SJSA1 (cell line): ENCODE results near the gene NR6A1. TPM values are rescaled to one million over a fixed set of nuclear protein-coding genes. Genes with fewer than 3 reads are reported as not detected.

Source experiments
- DNase-seq, 2 experiments: peaks; one replicate each; pipeline ENCODE4 v3.0.0-alpha.2; 2015 to 2020; ENCODE audit warnings: low spot score in 2 of 2, low read depth in 1 of 2
- H3K27ac ChIP-seq: fragments of 250-450 bp; sonication (Bioruptor Pico); 2 replicates; pipeline ENCODE4 v1.5.1; 2020; ENCODE audit warnings: mild to moderate bottlenecking, moderate library complexity
- H3K27me3 ChIP-seq: fragments of 250-450 bp; sonication (Bioruptor Pico); replicated peaks from 2 replicates; pipeline ENCODE4 v1.5.1; 2020; ENCODE audit warnings: mild to moderate bottlenecking, moderate library complexity
- H3K36me3 ChIP-seq: fragments of 250-450 bp; sonication (Bioruptor Pico); 2 replicates; pipeline ENCODE4 v1.5.1; 2020; ENCODE audit warnings: mild to moderate bottlenecking
- H3K4me1 ChIP-seq: fragments of 250-450 bp; sonication (Bioruptor Pico); replicated peaks from 2 replicates; pipeline ENCODE4 v1.6.1; 2021; ENCODE audit warnings: mild to moderate bottlenecking
- H3K4me3 ChIP-seq: fragments of 250-450 bp; sonication (Bioruptor Pico); 2 replicates; pipeline ENCODE4 v1.5.1; 2020; ENCODE audit warnings: mild to moderate bottlenecking
- H3K9me3 ChIP-seq: fragments of 250-450 bp; sonication (Bioruptor Pico); replicated peaks from 2 replicates; pipeline ENCODE4 v1.5.1; 2020; ENCODE audit warnings: mild to moderate bottlenecking
- total RNA-seq: library from RNA; depleted of rRNA; stranded (reverse); fragments of >200 nt; shearing (Covaris generic); gene quantifications from 2 replicates; pipeline ENCODE4 v1.2.3, GENCODE V29; 2014

The NR6A1 gene
- total RNA-seq, 1 experiment from 2014 or later, result 1.0 TPM

- Histone ChIP-seq H3K36me3 (peaks cover 15% of the 10 kb centered on the region), H3K9me3 (no peaks in the 10 kb centered on the region), H3K4me1 (peaks cover 45% of the 10 kb centered on the region), H3K4me3 (no peak overlapping the region), H3K27me3 (no peaks in the 10 kb centered on the region), H3K27ac (no peak overlapping the region)
- DNase-seq, result no peak
These were observed 108.5 kb downstream of the NR6A1 start for GRCh38 chr9:124662561-124662960.

DNA sequence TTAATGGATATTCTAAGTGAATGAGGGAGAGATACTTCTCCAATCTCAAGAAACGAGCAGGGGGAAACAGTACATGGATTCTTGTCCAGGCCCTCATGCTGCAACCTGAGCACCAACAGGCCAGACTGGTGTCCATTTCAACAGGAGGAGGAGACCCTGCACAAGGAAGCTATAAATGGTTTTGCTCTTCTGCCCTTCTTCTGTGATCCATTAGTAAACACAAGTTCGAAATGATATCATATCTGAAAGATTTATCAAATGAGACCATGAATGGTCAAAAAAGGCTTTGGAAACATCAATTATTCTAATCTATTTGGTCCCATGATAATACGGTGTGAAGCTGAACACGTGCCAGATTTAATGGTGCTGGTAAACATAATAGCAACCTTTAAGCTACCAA is 109.8 kb downstream of the NR6A1 start:
- H3K4me3 ChIP-seq, result no peak overlapping the region
- H3K9me3 ChIP-seq, result no peaks in the 10 kb centered on the region
- H3K4me1 ChIP-seq, result peaks cover 51% of the 10 kb centered on the region
- H3K27ac ChIP-seq, result peak overlapping the region; percentile 90
- peaks cover 15% of the 10 kb centered on the region for H3K36me3 ChIP-seq
- no peak for DNase-seq
- H3K27me3 ChIP-seq, result no peaks in the 10 kb centered on the region

DNA sequence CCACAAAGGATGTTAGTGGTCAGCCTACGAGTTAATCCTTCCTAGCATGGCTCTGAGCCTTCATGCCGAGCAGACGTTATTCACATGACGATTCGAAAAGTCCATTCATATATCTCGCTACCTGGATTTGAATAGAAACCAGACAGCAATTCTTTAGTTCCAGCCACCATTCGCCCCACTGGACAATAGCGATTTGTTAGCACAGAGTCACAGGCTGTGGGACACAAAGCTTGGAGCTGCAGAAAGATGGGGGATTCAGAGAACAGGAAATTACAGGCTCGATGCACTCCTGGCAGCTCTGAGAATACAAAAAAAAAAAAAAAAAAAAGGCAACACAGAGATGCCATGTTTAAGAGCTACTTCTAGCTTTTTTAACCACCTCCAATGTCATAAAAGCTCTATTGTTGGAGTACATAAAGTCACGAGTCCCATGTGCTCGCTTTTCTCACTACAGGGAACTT is 110.7 kb downstream of the NR6A1 start:
- Histone ChIP-seq H3K27me3 (no peaks in the 10 kb centered on the region), H3K4me3 (peak overlapping the region; percentile 42), H3K36me3 (peaks cover 11% of the 10 kb centered on the region), H3K9me3 (no peaks in the 10 kb centered on the region), H3K4me1 (peaks cover 46% of the 10 kb centered on the region), H3K27ac (peak overlapping the region; percentile 90)
- DNase-seq, result peak; percentile 48 to 76

DNA sequence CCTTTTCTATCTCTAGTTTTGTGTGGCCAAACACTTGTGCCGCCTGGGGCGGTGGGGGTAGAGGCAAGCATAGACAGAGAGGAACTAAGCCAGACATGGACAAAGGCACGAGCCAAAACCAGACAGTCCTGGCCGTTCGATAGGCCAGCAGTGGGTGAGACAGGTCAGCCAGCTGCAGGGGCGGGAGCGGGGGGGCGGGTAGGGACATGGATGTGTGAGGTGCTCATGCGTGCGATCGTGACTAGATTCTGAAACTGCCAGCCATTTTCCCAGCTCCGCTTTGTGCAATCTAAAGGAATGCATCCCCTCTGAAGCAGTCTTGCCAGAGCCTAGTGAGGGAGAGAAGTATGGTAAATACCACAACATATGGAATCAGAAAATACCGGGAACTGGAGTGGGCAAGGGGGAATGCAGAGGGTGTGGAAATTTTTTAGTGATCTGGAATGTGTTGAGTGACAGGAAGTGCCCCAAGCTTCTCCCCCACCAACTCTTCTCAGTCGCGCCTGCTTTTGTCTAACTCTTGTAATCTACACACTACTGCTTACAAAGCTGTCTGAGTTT is 111.9 kb downstream of the NR6A1 start:
- H3K27ac ChIP-seq, result peak overlapping the region; percentile 90

DNA sequence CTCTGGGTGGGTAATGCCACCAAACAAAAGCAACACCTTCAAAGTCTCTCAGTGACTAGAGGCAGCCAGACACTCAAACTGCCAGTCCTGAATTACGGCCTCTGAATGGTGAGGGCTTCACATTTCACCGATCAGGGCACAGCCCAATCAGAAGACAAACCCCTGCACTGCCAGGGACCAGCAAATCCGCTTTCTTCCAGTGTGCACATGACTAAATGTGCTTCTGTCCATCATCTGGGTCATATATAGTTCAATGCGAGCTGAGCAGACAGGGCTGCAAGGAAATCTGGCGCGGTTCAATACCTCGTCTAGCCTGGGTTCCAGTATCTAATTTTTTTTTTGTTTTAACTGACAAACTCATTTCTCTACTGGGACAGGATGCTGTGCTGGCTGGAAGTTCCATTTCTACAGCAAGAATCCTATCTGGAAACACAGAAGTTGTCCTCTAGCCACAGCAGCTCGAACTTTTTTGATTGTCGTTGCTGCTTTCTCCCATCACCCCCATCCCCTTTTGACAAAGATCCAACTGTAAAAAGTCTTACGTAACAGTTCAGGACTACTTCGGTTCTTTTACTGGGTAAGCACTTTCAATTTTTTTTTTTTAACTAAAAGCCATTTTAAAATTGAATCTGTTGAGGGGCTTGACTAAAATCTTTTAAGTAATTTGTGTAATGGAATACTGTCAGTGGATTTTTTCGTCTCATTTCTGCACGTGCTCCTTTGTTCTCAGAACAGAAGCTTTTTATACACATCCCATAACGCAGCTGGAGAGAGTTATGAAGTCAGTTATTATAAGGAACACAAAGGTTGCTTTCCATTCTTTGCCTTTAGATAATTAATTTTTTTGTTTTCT is 112.7 kb downstream of the NR6A1 start:
- Histone ChIP-seq H3K4me1 (peaks cover 32% of the 10 kb centered on the region), H3K36me3 (0 out of 2 replicates have a peak, but pooled peaks cover 3% of the 10 kb centered on the region), H3K9me3 (no peaks in the 10 kb centered on the region), H3K27ac (peak overlapping the region; percentile 90), H3K27me3 (no peaks in the 10 kb centered on the region), H3K4me3 (peak overlapping the region; percentile 42)
- peak; percentile 82 to 87 for DNase-seq

More for the DNA sequence above, 111.9 kb downstream of the NR6A1 start:
- peak; percentile 93 to 94 for DNase-seq
- Histone ChIP-seq H3K9me3 (no peaks in the 10 kb centered on the region), H3K36me3 (peaks cover 6% of the 10 kb centered on the region), H3K4me1 (peaks cover 37% of the 10 kb centered on the region), H3K4me3 (peak overlapping the region; percentile 42), H3K27me3 (no peaks in the 10 kb centered on the region)

- Histone ChIP-seq H3K27me3 (no peaks in the 10 kb centered on the region), H3K4me3 (no peak overlapping the region), H3K36me3 (0 out of 2 replicates have a peak, but pooled peaks cover 3% of the 10 kb centered on the region), H3K27ac (peak overlapping the region; percentile 55), H3K4me1 (peaks cover 30% of the 10 kb centered on the region), H3K9me3 (no peaks in the 10 kb centered on the region)
- peak in 1 of 2 experiments; percentile 6 for DNase-seq
These were observed 113.6 kb downstream of the NR6A1 start for GRCh38 chr9:124657516-124657915.

DNA sequence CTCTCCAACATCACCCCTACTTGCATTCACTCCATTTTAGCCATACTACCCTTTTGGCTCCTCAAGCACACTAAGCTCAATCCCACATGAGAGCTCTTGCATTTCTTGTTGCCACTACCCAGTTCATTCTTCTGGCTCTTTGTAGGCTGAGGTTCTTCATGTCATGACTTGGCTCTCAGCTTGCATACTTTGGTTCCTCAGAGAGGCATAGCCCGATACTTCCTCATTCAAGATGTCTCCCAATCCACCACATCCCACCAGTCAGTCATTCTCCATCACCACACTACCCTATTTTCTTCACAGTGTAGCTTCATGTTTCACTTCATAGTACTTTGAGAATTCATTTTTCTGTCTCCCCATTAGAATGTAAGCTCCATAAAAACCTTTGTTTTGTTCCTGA is 116.7 kb downstream of the NR6A1 start:
- H3K27me3 ChIP-seq, result no peaks in the 10 kb centered on the region
- no peak overlapping the region for H3K4me3 ChIP-seq
- H3K36me3 ChIP-seq, result no peaks in the 10 kb centered on the region
- no peaks in the 10 kb centered on the region for H3K9me3 ChIP-seq
- DNase-seq, result no peak
- H3K27ac ChIP-seq, result no peak overlapping the region
- peaks cover 26% of the 10 kb centered on the region for H3K4me1 ChIP-seq

- Histone ChIP-seq H3K36me3 (no peaks in the 10 kb centered on the region), H3K9me3 (no peaks in the 10 kb centered on the region), H3K4me3 (no peak overlapping the region), H3K27me3 (no peaks in the 10 kb centered on the region), H3K27ac (peak overlapping the region; percentile 43), H3K4me1 (peaks cover 24% of the 10 kb centered on the region)
- DNase-seq, result peak; percentile 45 to 55
These were observed 118.3 kb downstream of the NR6A1 start for GRCh38 chr9:124652615-124653393.

- Histone ChIP-seq H3K4me1 (peaks cover 18% of the 10 kb centered on the region), H3K27me3 (no peaks in the 10 kb centered on the region), H3K4me3 (no peak overlapping the region), H3K9me3 (no peaks in the 10 kb centered on the region), H3K27ac (peak overlapping the region; percentile 43), H3K36me3 (no peaks in the 10 kb centered on the region)
- DNase-seq, result no peak
These were observed 118.9 kb downstream of the NR6A1 start for GRCh38 chr9:124652203-124652602.

DNA sequence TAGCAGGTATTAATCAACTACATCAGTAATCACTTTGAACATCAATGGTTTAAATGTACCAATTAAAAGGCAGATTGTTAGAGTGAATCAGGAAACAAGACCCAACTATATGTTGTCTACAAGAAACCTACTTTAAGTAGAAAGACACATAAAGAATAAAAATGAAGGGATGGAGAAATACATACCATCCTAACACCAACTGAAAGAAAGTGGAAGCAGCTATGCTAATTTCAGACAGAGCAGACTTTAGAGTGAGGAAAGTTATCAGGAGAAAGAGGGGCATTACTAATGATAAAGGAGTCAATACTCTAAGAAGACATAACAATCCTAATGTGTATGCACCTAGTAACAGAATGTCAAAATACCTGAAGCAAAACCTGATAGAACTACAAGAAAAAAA is 125.8 kb downstream of the NR6A1 start:
- no peaks in the 10 kb centered on the region for H3K9me3 ChIP-seq
- no peak overlapping the region for H3K4me3 ChIP-seq
- DNase-seq, result no peak
- H3K4me1 ChIP-seq, result no peaks in the 10 kb centered on the region
- H3K27me3 ChIP-seq, result no peaks in the 10 kb centered on the region
- no peaks in the 10 kb centered on the region for H3K36me3 ChIP-seq
- H3K27ac ChIP-seq, result no peak overlapping the region

- Histone ChIP-seq H3K4me3 (no peak overlapping the region), H3K36me3 (no peaks in the 10 kb centered on the region), H3K9me3 (no peaks in the 10 kb centered on the region), H3K4me1 (no peaks in the 10 kb centered on the region), H3K27ac (no peak overlapping the region), H3K27me3 (no peaks in the 10 kb centered on the region)
- no peak for DNase-seq
These were observed 131.5 kb downstream of the NR6A1 start for GRCh38 chr9:124639637-124640036.

DNA sequence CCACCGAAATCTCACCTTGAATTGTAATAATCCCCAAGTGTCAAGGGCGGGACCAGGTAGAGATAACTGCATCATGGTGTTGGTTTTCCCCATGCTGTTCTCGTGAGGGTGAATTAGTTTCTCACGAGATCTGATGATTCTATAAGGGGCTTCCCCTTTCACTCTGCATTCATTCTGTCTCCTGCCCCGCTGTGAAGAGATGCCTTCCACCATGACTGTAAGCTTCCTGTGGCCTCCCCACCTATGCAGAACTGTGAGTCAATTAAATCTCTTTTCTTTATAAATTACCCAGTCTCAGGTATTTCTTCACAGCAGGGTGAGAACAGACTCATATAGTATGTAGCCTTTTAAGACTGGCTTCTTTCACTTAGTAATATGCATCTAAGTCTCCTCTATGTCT is 135.8 kb downstream of the NR6A1 start:
- Histone ChIP-seq H3K4me1 (peaks cover 11% of the 10 kb centered on the region), H3K36me3 (no peaks in the 10 kb centered on the region), H3K27ac (no peak overlapping the region), H3K27me3 (no peaks in the 10 kb centered on the region), H3K9me3 (no peaks in the 10 kb centered on the region), H3K4me3 (no peak overlapping the region)
- no peak for DNase-seq

DNA sequence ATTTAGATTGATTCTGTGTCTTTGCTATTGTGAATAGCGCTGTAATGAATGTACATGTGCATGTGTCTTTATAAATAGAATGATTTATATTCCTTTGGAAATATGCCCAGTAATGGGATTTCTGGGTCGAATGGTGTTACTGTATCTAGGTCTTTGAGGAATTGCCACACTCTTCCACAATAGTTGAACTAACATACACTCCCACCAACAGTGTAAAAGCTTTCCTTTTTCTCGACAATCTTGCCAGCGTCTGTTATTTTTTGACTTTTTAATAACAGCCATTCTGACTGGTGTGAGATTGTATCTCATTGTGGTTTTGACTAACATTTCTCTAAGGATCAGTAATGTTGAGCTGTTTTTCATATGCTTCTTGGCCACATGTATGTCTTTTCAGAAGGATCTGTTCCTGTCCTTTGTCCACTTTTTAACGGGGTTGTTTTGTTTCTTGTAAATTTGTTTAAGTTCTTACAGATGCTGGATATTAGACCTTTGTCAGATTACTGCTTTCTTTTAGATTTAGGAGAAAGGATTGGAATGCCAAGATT is 139.0 kb downstream of the NR6A1 start:
- Histone ChIP-seq H3K4me1 (peaks cover 11% of the 10 kb centered on the region), H3K27me3 (no peaks in the 10 kb centered on the region), H3K4me3 (no peak overlapping the region), H3K27ac (no peak overlapping the region), H3K9me3 (no peaks in the 10 kb centered on the region), H3K36me3 (no peaks in the 10 kb centered on the region)
- peak in 1 of 2 experiments; percentile 31 for DNase-seq
